Fibroblast of pulmonary artery (primary cell): Measurements from ENCODE around the gene WNT11.

Experiments used
- DNase-seq: peaks from one replicate; pipeline ENCODE4 v3.0.0-alpha.2; 2010; ENCODE audit warnings: low read depth
- H3K4me3 ChIP-seq: replicated peaks from 2 replicates; pipeline ENCODE4 v1.5.1; 2011; ENCODE audit warnings: low read depth, mild to moderate bottlenecking, control low read depth, low read length, moderate library complexity
- CTCF ChIP-seq: IDR thresholded peaks from 2 replicates; pipeline ENCODE4 v1.5.1; 2011; ENCODE audit warnings: mild to moderate bottlenecking, control low read depth, low read length, inconsistent platforms; ENCODE audit errors: missing control alignments

WNT11 gene

GRCh38 chr11:76140912-76141574 lies 65.3 kb downstream of the WNT11 start:
- H3K4me3 ChIP-seq: no peak overlapping the region
- no peak for TF ChIP-seq CTCF
- no peak for DNase-seq

GRCh38 chr11:76139314-76139713 lies 67.0 kb downstream of the WNT11 start:
- no peak for DNase-seq
- TF ChIP-seq CTCF: no peak
- no peak overlapping the region for H3K4me3 ChIP-seq
